IPS DF 19.7 (cell line): ENCODE results near the gene IL36G.
A peak's percentile ranks its signal among the peaks of the same experiment; 100 is the strongest.
"Not testable (repeated sequence)": the region's sequence is repeated elsewhere in the genome, so short reads cannot be mapped to it uniquely, and the experiment has no call there.

Source experiments
- DNase-seq: peaks from one replicate; pipeline ENCODE4 v3.0.0-alpha.2; 2013; ENCODE audit warnings: low read depth, low spot score

Gene IL36G

DNA sequence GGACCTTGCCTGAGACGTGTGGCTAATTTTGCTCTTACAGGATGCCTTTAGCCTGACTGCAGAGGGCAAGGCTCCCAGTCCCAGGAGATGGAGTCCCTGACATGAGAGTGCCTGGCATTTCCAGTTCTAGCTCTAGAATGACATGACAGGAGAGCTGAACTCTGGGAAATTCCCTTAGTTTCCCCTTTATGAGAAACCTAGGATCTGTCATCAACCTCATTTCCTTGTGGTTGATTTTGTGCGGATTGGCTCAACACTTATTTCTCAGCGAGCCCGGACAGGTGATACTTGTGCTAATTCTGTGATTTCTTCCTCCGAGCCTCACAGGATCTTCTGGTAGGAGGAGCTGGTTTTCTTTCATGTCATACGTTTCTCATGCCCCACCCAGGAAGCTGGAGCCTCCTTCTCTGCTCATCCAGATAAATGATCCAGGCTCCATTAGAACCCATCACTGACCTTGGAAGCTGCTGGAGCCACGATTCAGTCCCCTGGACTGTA lies at the start of gene IL36G:
IL36G (plus strand) TSS at position 448 of the 498 bp plus-strand sequence. CDS start 633 bp downstream, outside the sequence.
- DNase-seq, result no peak

DNA sequence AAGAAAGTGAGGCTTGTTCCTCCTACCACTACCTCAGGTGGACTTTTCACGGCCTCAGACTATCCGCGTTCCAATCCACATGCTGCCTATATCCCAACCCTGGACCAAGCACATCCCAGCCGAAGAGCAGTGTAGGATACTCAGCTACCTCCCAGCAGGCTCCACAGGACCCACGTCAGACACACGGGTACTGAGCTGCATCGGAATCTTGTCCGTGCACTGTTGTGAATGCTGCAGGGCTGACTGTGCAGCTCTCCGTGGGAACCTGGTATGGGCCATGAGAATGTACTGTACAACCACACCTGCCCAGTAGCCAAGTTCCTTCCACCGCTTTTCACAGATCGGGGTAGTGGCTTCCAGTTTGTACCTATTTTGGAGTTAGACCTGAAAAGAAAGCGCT lies 44.5 kb upstream of the IL36G start:
- no peak for DNase-seq

DNA sequence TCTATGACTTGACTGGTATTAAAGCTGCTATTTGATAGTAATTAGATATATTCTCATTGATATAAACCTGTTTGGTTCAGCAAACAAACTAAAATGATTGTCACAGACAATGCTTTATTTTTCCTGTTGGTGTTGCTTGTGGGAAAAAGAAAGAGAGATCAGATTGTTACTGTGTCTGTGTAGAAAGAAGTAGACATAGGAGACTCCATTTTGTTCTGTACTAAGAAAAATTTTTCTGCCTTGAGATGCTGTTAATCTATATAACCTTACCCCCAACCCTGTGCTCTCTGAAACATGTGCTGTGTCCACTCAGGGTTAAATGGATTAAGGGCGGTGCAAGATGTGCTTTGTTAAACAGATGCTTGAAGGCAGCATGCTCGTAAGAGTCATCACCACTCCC lies 43.7 kb upstream of the IL36G start:
- DNase-seq, result not testable (repeated sequence)

DNA sequence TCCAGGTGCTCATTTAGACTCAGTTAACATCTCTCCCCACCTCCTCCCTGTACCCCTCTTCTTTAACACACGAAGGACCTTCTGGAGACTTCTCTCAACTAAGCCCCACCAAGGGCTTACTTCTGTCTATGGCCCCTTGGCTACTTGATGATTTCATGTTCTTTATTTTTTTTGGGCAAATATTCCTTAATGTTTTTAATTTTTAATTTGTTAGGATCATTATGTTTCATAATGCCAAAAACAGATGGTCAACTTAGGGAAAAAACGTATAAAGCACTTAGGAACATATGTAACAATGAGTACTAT lies 40.9 kb upstream of the IL36G start:
- no peak for DNase-seq

DNA sequence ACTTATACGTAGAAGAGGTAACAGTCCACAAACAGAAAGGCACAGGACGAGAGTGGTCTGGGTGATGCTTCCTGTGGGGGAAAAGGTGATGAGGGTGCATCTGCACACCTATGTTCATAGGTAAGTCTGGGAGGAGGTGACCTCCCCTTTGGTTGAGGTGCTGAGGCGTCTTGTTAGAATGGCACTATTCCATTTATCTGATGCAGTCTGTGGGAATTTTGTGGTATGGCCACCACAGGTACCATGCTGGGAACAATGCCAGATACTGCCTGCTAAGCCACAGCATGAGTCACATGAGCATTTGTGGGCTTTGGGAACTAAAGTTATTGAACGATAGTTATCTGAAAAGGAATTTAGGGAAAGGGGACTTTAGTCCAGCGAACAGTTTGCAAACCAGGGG lies 38.9 kb upstream of the IL36G start:
- no peak for DNase-seq

DNA sequence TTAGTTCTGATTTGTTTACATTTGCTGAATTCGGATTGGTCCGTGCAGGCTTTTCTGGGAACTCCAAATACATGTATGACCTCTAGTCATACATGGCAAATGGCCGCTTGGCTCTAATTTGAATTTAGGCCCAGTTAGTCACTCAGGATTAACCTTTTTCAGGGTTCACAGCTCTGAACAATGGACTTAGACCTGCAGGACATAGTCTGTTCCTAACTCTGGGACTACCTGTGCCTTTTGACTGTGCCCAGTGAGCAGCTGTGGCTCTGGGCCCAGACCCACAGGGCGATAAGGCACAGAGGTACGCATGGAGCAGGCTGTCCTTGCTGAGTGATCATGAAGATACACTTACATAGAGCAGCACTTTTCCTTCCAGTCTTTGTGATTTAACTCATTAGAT lies 38.4 kb upstream of the IL36G start:
- no peak for DNase-seq

DNA sequence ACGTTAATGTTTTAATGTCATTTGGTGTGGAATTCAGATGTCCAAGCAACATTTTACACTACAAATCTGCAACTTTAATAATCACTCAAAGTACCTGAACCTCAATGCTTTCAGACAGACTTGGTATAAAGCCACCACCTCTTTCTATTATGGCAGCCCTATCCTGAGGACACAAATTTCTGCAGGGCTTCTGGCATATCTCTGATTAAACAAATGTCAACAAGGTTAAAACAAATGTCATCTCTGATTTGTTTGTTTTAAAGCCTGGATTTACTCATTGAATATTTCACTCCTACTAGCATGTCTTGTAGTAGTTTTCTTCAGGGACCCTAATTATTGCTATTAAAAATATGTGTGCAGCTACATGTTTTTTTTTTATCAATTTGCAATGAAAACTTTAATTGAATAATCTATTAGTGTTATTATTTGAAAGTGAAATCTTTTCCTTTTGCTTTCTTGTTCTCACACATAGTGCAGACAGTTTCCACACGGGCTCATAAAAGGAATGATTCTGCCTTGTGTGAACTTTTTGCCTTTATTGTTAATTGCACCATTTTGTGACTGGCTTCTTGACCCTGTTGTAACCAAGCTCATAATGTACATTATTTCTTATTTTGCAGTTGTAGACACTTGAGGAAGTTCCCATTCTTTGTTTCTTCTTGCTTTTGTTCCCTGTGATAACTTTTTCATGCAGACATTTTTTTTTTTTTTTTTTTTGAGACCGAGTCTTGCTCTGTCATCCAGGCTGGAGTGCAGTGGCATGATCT lies 36.8 kb upstream of the IL36G start:
- no peak for DNase-seq

DNA sequence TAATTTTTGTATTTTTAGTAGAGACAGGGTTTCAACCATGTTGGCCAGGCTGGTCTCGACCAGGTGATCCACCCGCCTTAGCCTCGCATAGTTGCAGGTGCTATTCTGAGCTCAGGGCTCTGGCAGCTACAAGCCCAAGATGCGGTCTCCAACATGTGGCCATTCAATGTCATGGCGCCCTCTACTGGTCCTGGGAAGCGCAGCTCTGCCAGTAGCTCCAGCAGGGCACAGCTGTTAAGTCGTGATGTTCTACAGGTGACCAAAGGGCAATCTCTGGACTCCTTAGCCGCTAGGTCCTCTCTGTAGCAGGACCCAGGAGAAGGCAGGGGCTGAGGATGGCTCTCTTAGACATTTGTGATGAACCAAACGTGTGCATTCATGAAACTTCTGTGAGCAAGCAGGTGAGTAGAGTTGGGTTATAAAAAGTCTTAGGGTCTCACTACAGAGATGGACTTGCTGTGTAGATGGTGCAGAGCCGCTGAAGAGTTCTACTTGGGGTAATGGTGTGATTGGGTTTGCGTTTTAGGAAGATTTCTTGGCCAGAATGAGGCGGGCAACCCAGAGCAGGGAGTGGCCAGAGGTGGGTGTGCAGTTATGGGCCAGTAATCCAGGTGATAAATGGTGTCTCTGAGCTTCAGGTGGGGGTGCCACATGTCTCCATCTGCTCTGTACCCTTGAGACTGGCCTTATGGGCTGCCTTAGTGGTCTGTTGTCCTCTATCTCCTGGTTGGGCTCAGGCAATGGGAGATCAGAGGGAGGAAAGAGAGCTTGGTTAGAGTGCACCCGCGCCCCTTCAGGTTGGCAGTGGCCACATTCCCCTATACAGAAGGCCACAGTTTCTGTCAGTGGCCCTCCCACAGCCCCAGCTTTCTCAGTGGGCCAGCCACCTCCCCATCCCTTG lies 35.8 kb upstream of the IL36G start:
- DNase-seq, result peak; percentile 60

DNA sequence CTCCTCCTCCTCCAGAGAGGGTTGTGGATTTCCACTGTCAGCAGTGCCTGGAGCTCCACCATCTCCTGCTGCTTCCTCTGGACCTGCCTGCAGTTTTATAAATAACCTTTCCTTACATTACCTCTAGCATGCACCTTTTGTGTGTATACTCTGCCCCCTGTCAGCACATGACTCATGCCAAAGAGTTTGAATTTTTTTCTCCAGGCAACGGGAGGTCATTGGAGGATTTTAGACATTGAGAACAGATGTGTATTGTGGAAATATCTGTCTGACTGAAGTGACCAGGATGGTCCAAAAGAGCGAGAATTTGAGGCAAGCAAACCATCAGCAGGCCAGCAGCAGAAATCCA lies 35.2 kb upstream of the IL36G start:
- no peak for DNase-seq

DNA sequence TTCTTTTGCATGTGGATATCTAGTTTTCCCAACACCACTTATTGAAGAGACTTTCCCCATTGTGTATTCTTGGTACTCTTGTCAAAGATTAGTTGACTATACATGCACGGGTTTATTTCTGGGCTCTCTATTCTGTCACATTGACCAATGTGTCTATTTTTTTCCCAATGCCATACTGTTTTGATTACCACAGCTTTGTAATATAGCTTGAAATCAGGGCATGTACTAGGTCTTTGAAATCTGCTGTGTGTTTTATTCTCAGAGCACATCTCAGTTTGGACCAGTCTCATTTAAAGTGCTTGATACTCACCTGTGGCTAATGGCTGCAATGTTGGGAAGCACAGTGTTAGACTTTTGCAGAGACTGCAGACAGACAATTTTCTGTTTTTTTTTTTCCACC lies 32.8 kb upstream of the IL36G start:
- DNase-seq, result no peak

DNA sequence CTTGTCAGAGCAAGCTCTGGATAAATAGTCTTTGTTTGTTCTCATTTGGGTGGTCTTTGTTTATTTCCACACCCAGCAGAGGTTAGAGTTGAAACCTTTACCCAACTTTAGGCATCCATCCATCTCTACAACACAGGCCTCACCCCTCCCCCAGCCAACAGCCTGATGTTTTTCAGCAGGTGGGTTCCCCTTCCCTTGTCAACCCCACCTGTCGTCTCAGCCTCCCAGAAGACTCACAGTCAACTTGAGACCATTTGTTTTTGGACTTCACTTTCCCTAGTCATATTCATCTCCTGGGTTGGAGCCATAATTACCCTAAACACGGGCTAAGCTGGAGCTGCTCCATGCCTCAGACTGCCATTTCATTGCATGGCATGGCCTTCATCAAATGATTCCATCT lies 31.7 kb upstream of the IL36G start:
- no peak for DNase-seq

DNA sequence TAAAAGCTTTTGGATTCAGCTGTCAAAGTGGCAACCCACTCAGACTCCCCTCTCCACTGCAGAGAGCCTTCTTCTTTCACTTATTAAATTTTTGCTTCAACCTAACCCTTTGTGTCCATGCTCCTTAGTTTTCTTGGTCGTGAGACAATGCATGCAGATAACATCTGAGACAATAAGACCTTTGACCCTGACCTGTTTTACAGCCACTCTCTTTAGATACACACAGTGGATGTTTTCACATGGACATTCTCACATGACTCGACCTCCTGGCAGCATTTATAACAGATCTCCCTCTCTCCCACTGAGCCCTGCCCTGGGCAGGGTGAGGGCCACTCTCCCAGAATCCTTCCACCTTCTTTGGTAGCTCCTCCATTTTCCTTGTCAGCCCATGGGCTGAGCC lies 30.4 kb upstream of the IL36G start:
- no peak for DNase-seq

DNA sequence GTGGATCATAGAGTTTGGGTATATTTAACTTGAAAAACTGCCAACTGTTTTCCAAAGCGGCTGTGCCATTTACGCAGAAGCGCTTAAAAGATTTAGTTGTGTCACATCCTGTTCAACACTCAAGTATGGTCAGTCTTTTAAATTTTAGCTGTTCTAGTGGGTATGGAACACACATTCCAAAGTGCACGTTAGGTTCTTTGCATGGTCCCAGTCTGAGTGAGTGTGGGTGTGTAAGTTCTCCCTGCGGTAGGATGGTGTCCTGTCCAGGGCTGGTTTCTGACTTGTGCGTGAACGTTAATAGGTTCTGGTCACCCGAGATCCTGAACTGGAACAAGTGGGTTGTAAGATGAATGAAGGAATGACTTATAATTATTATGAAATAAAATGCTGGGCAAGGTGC lies 28.4 kb upstream of the IL36G start:
- DNase-seq, result no peak

DNA sequence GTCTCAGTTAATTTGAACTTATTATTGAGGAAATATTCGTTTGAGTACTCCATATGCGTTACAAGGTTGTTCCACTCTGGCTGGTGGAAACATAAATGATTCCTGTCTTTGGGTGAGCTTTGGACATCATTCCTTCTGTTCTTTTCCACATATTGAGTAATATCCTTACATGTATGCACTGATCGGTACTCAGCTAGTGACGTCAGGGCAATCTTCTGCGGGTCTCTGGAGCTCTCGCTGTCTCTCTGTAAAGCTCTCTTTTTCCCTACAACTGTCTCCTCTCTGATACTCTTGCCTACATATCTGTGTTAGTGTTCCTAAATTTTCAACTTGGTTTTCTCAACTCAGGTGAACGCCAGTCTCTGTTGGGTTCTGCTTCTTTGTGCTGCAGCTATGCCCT lies 23.4 kb upstream of the IL36G start:
- DNase-seq, result no peak

DNA sequence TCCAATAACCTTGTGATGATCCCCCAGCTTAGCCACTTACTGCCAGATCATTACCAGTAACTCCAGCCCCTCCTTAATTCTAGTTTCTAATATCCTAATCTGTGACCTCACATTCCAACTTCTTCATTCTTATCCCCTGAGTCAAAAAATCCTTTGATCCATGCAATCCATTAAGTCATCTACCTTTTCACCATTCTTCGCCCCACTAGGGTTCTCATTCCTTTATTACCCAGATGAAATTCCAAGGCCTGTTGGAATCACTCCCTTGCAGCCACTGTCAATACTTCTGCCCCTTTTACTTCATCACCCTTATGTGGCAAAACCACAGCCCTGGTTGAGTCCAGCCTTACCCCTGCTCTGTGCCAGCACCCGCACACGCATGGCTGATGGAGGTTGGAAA lies 20.3 kb upstream of the IL36G start:
- no peak for DNase-seq

DNA sequence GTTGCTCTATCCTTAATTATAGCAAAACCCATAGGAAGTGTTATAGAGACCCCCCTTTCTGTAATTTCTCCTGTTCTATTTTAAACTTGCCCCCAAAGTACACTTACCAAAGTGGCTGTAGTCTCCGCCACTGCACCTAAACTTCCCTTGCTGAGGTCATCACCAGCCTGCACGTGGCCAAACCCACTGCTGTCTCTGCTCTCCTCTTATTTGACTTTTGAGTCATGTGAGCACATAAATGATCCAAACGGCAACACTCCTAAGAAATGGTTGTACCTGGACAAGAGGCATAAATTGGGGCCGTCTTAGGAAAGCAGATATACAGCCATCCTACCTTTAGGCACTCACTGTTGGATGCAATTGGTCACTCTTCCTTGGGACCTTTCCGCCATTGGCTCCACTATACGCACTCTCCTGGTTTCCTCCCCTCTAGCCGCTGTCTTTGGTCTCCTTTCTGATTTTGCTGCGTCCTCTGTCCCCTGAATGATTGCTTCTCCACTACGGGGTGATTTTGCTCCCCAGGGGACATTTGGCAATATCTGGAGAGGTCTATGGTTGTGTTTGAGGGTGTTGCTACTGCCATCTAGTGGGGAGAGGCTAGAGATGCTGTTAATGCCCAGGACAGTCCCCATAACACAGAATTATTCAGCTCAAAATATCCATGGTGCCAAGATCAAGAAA lies 19.2 kb upstream of the IL36G start:
- DNase-seq, result peak; percentile 23

DNA sequence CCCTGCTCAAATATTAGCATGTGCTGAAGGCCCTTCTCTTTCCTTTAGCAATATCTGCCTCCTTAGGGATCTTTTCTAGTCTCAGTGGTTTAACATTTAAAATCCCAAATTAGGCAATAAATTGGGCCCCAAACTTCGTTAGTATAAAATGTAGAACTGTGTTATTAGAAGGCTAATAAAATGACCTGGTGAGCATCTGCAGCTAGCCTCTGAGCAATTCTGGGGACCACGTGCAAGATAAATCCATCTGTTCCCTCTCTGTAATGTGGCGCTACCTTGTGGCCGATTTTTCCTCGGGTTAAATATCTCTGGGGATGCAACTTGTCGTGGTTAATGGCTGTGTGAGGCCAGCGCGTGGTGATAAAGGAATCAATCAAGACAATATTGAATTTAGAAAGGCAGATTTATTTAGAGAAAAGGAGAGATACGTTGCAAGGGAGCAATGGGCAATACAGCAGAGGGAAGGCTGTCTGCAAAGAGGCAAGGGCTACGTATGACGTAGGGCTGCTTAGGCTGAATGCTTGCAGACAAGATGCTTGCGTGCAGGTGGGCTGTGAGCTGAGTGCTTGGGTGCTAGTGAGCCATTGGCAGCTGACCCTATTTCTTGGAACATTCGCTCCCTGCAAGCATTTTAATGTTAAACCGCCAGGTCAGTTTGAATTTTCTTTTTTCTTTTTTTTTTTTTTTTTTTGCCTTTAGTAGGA lies 18.5 kb upstream of the IL36G start:
- peak; percentile 17 for DNase-seq

DNA sequence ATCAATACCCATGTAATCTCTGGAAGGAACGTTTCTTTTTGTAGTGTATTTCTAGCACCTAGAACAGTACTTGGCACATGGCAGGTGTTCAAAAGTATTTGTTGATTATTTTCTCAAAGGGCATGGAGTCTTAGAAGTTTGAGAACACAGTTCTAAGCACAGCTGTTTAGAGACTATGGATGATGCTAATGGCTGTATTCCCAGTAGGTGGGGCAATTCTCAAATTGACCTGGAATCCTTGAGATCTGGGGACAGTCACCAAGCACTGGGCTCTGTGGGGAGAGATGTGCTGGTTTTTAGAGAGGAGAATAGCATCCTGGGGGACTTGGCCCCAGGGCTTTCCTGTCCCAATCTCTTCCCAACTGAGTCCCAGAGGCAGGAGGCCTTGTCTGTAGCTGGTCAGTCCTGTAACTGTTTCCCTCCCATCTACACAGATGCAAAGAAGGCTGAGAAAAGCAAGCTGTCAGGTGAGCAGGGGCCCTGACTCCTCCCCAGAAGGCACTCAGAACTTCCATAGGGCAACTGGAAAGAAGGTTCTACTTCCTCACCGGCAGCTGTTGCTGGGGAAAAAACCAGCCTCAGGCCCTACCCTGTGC lies 17.5 kb upstream of the IL36G start:
- DNase-seq, result no peak

DNA sequence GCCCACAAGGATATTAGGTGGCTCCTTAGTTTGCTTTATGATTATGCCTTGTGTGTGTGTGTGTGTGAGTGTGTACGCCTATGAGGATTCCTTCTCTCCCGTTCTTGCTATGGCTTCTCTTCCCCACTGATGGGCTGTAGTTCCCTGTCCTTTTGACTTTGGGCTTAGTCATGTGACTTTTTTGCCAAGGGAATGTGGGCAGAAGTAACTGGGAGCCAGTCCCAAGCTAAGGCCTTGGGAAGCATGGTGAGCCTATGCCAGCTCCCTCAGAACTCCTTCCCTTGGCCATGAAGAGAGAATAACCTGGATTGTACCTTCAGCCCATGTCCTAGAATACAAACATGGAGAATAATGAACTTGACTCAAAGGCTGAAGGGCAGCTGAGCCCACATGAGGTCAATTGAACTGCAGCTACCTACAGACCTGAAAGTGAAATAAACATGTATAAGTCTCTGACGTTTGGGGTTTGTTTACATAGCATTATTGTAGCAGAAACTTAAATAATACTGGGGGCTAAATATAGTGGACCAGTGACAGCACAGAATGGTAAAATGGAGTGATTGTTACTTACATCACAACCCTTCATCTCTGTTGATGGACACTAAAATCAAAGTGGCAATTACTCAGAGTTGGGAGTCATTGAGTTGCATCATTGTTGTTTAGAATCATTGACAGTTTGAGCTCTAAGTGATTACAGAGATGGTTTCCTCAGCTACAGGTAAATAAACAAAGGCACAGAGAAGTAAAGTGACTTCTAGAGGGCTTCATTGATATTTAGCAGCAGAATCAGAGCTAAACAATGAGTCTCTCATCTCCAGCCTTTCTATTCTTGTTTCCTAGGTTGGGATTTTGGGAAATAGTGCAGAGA lies 15.3 kb upstream of the IL36G start:
- no peak for DNase-seq

DNA sequence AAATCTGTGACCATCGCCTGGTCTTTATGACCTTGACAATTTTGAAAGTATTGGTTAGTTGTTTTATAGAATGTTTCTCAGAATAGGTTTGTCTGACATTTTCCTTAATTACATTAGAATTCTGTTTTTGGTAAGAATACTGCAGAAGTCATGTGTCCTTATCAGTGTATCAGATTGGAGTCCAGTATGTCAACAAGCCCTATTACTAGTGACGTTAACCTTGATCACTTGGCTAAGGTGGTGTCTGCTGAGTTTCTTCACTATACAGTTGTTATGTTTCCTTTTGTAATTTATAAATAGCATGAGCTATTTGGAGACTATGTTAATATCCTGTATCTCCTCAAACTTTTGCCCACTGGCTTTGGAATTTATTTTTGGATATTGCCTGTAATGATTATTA lies 10.8 kb upstream of the IL36G start:
- no peak for DNase-seq
